Breast epithelium (tissue), 4 donors: ENCODE results near the gene RHOH. TPM values are rescaled to one million over a fixed set of nuclear protein-coding genes. Genes with fewer than 3 reads are reported as not detected.

Experiments
- DNase-seq, 2 donors: peaks; one replicate each; pipeline ENCODE4 v3.0.0-alpha.2; 2019; ENCODE audit warnings: low spot score in 2 of 2
- H3K27ac ChIP-seq, 2 donors: fragments of 200-600 bp; sonication (generic) in 1 of 2; one replicate each; pipeline ENCODE4 v1.5.1; 2016 to 2019; ENCODE audit warnings: mild to moderate bottlenecking in 1 of 2
- H3K27me3 ChIP-seq, 2 donors: fragments of 200-600 bp; sonication (generic) in 1 of 2; one replicate each; pipeline versions ENCODE4 v1.5.1 to v1.6.0; 2017 to 2019; ENCODE audit warnings: control low read depth in 1 of 2, mild to moderate bottlenecking in 1 of 2
- H3K36me3 ChIP-seq: fragments of 200-600 bp; one replicate; pipeline ENCODE4 v1.5.1; 2019
- H3K4me1 ChIP-seq, 2 donors: fragments of 200-600 bp; sonication (generic); one replicate each; pipeline ENCODE4 v1.5.1; 2016 to 2019; ENCODE audit warnings: control low read depth in 1 of 2
- H3K4me3 ChIP-seq, 3 donors: fragments of 200-600 bp; sonication (generic); 1 replicate in 2 of 3; 2 replicates in 1 of 3; pipeline ENCODE4 v1.5.1; 2016 to 2019; ENCODE audit warnings: mild to moderate bottlenecking in 3 of 3, moderate library complexity in 2 of 3
- H3K9me3 ChIP-seq, 2 donors: fragments of 200-600 bp; sonication (generic) in 1 of 2; one replicate each; pipeline ENCODE4 v1.5.1; 2016 to 2019; ENCODE audit warnings: control low read depth in 1 of 2
- CTCF ChIP-seq, 3 donors: fragments of 450-650 bp; IDR thresholded peaks; one replicate each; pipeline ENCODE4 v1.5.1; 2016 to 2017; ENCODE audit warnings: antibody characterized with exemption in 3 of 3, mild to moderate bottlenecking in 3 of 3, moderate library complexity in 3 of 3
- POLR2A ChIP-seq: fragments of 450-650 bp; IDR thresholded peaks from one replicate; pipeline ENCODE4 v1.6.1; 2016; ENCODE audit warnings: antibody characterized with exemption, mild to moderate bottlenecking, moderate library complexity
- POLR2AphosphoS5 ChIP-seq, 3 donors: sonication (generic); formaldehyde crosslinking; IDR thresholded peaks; one replicate each; pipeline ENCODE4 v1.6.1; 2017; ENCODE audit warnings: antibody characterized with exemption in 3 of 3
- intact Hi-C: fragments of 100-400 bp; cut with DNase I; formaldehyde crosslinking; loops from one replicate; pipeline ENCODE4 v1.15.1; 2023; ENCODE audit warnings: low total_unique reads
- total RNA-seq, 3 donors: library from RNA; depleted of rRNA; stranded (reverse); fragments of >200 nt; gene quantifications; one replicate each; pipeline ENCODE4 v1.1.0, GENCODE V29; 2016

RHOH gene
- total RNA-seq, 3 donors from 2014 or later: 5.0 to 16.4 (median 9.7) TPM

GRCh38 chr4:40246938-40247337 lies 50.1 kb downstream of the RHOH start:
- TF ChIP-seq POLR2A (no peak), CTCF (IDR thresholded peaks at IDR 0.05) (no peak), POLR2AphosphoS5 (IDR thresholded peaks at IDR 0.05) (no peak)
- Histone ChIP-seq H3K4me3 (no peak overlapping the region), H3K36me3 (no peaks in the 10 kb centered on the region), H3K27me3 (no peaks in the 10 kb centered on the region), H3K9me3 (no peaks in the 10 kb centered on the region), H3K4me1 (no peaks in the 10 kb centered on the region), H3K27ac (no peak overlapping the region)
- no peak for DNase-seq
- intact Hi-C loops: no loop called here

- Histone ChIP-seq H3K27ac (no peak overlapping the region), H3K9me3 (no peaks in the 10 kb centered on the region), H3K4me3 (no peak overlapping the region), H3K4me1 (no peaks in the 10 kb centered on the region), H3K36me3 (no peaks in the 10 kb centered on the region), H3K27me3 (no peaks in the 10 kb centered on the region)
- intact Hi-C loops: no loop called here
- no peak for TF ChIP-seq POLR2AphosphoS5 (IDR thresholded peaks at IDR 0.05)
- TF ChIP-seq CTCF (IDR thresholded peaks at IDR 0.05): no peak
- no peak for TF ChIP-seq POLR2A
- DNase-seq: no peak
These were observed 50.5 kb downstream of the RHOH start for GRCh38 chr4:40247350-40247749.

- Histone ChIP-seq H3K4me3 (no peak overlapping the region), H3K27ac (no peak overlapping the region), H3K27me3 (no peaks in the 10 kb centered on the region), H3K36me3 (no peaks in the 10 kb centered on the region), H3K9me3 (no peaks in the 10 kb centered on the region), H3K4me1 (no peaks in the 10 kb centered on the region)
- DNase-seq: no peak
- intact Hi-C loops: no loop called here
- no peak for TF ChIP-seq CTCF (IDR thresholded peaks at IDR 0.05)
- TF ChIP-seq POLR2A: no peak
- no peak for TF ChIP-seq POLR2AphosphoS5 (IDR thresholded peaks at IDR 0.05)
These were observed 54.5 kb downstream of the RHOH start for GRCh38 chr4:40251366-40251765.

GRCh38 chr4:40253906-40254305 lies 57.1 kb downstream of the RHOH start:
- TF ChIP-seq POLR2AphosphoS5 (IDR thresholded peaks at IDR 0.05) (no peak), CTCF (IDR thresholded peaks at IDR 0.05) (no peak), POLR2A (no peak)
- intact Hi-C loops: no loop called here

GRCh38 chr4:40254608-40255392 lies 58.0 kb downstream of the RHOH start:
- no peaks in the 10 kb centered on the region for H3K9me3 ChIP-seq
- DNase-seq: no peak
- H3K27me3 ChIP-seq: no peaks in the 10 kb centered on the region
- no peak overlapping the region for H3K4me3 ChIP-seq
- TF ChIP-seq CTCF (IDR thresholded peaks at IDR 0.05) (no peak), POLR2AphosphoS5 (IDR thresholded peaks at IDR 0.05) (no peak), POLR2A (no peak)
- H3K36me3 ChIP-seq: no peaks in the 10 kb centered on the region
- peak overlapping the region; percentile 29 to 30 for H3K27ac ChIP-seq
- no peaks in the 10 kb centered on the region for H3K4me1 ChIP-seq
- intact Hi-C loops: no loop called here

More at GRCh38 chr4:40253906-40254305, 57.1 kb downstream of the RHOH start:
- no peak for DNase-seq
- H3K4me3 ChIP-seq: no peak overlapping the region
- no peaks in the 10 kb centered on the region for H3K4me1 ChIP-seq
- H3K27ac ChIP-seq: no peak overlapping the region
- no peaks in the 10 kb centered on the region for H3K27me3 ChIP-seq
- no peaks in the 10 kb centered on the region for H3K9me3 ChIP-seq
- H3K36me3 ChIP-seq: no peaks in the 10 kb centered on the region
